GM21360 (cell line): Measurements from ENCODE around the gene CTDSPL.
A peak's percentile ranks its signal among the peaks of the same experiment; 100 is the strongest.
"Not testable (repeated sequence)": the region's sequence is repeated elsewhere in the genome, so short reads cannot be mapped to it uniquely, and the experiment has no call there.

Experiments used
- ATAC-seq: cut with Tn5 transposase; IDR thresholded peaks from one replicate; pipeline ENCODE4 v1.9.1; 2021; ENCODE audit warnings: mild to moderate bottlenecking, moderate library complexity; ENCODE audit not compliant: unreplicated experiment

The CTDSPL gene

DNA sequence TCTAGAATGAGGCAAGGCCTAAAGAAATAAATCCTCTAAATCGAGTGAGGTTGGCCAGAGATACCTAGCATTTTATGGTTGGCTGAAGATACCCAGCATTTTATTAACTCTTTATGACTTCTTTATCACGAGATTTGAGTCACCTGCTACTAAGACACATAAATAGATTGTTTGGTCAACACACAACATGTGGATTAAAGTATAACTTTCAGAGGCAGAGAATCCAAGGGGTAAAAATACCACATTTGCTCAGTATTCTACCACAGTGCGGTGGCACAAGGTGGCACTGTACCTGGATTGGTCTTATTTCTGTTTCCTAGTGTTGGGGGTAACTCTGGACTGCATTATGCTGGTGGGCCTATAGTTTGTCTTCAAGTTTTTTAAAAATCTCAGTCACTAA, 102.0 kb downstream of the CTDSPL start:
- ATAC-seq, result no peak

DNA sequence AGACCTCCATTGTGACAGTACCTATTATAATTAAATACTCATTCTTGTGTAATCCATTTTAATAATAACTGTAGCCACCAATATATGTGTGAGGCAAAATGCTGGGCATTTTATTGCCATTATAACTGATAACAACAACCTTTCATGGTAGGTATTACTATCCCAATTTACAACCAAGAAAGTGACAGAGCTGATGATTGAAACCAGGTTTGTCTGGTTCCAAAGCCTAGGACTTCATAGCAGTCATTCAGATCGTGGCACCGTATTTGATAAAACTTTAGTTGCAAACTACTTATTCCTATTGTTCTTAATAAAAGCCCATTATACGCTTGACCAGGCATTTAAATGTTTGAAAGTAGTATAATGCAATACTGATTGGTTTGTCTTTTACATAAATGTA, 102.5 kb downstream of the CTDSPL start:
- no peak for ATAC-seq

DNA sequence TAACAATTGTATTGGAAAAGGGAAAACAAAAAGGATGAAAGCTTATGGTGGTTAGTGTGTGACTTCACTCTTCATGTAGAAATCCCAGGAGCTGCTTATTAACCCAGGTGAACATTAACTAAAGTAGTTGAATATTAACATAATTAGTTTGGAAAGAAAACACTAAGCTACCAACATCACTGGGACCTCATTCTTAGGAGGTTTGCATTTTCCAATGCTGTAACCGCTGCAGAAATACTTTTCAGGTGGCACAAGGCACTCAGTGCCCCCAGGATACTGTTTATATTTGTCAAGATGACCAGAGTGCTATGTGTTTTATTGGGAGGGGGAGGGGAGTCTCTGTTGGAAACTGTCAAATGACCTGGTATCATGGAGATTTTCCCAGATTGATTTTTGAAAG, 103.0 kb downstream of the CTDSPL start:
- ATAC-seq, result no peak

GRCh38 chr3:37967260-37967881, 105.7 kb downstream of the CTDSPL start:
- peak; percentile 64 for ATAC-seq

GRCh38 chr3:37968199-37968598, 106.5 kb downstream of the CTDSPL start:
- ATAC-seq, result no peak

DNA sequence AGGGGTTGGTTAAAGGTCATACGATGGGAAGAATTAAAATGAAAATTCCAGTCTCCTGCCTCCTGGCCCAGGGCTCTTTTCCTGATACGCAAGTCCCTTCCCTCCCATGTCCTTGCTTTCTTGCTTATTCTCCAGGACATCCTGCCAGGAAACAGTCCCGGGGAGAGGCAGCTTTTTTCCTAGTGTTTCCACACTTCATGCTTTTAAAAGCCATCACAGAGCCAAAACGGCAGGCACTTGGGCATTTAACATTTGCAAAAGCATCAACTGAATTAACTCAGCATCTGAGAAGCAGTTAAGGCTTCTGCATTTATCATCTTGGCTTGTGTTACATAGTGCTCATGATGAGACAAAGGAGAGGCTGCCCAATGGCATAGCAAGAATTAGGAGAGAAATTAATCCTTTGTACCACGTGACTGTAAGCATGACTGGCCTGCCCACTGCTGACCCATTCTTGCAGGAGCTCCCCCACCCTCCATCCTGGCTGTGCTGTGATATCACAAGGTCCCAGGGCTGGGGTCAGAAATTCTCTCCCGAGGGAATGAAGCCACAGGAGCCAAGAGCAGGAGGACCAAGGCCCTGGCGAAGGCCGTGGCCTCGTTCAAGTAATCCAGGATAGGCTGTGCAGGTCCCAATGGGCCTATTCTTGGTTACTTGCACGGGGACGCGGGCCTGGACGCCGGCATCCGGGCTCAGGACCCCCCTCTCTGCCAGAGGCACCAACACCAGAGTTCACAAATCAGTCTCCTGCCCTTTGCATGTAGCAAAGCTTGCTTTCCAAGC, 107.3 kb downstream of the CTDSPL start:
- no peak for ATAC-seq

- no peak for ATAC-seq
Observed at GRCh38 chr3:37969596-37970100, 108.0 kb downstream of the CTDSPL start.

GRCh38 chr3:37970802-37971201, 109.1 kb downstream of the CTDSPL start:
- ATAC-seq, result no peak

GRCh38 chr3:37971467-37971866, 109.8 kb downstream of the CTDSPL start:
- no peak for ATAC-seq

DNA sequence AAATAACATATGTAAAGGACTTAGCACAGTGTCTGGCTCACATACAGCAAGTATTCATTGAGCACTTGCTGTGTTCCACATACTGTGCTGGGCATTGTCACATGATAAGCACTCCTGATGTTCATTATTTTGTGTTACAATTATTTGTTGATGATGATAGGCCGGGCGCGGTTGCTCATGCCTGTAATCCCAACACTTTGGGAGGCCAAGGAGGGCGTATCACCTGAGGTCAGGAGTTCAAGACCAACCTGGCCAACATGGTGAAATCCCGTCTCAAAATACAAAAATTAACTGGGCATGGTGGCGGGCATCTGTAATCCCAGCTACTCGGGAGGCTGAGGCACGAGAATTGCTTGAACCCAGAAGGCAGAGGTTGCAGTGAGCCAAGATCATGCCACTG, 110.4 kb downstream of the CTDSPL start:
- not testable (repeated sequence) for ATAC-seq

- no peak for ATAC-seq
Observed at GRCh38 chr3:37973246-37974054, 111.8 kb downstream of the CTDSPL start.

DNA sequence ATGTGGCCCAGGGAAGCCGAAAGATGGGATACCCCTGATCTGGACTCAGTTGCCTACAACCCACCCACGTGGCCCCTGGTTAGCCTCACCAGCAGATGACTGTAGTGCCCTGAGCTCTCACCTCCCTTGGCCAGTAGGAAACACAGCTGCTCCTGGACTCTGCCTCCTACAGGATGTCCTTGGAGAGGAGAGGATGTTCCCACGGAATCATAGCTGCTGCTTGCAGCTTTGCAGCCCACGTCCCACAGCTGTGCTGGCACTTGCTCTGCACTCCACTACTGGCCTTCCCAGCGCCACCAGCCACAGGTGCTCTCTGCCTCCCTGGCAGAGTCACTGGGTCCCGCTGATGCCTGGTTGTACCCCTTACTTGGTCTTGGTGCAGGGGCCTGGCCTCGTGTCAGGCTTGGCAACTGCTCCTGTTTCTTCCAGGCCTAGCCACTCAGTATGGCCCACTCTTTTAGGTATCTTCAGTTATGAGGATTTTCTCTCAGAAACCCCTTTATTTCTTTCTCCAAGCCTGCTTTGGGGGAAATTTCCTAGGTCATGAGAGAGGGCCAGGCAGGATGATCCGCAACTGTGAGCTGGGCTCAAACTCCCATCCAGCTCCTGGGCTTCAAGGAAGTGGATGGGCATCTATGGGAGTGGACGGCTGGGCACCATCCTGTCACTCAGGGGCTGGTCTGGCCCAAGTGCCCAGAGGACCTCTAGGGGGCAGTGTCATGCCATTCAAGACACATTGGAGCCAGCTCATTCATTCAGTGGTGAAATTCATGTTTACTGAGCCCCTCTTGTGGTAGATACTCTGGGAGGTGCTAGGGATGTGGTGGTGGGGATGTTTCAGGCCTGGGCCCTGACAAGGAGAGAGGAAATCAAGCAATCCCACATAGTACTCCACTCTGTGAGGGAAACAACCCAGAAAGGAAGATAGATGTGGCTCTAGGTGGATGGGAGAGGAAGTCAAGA, 112.7 kb downstream of the CTDSPL start:
- ATAC-seq, result peak; percentile 81

- no peak for ATAC-seq
Observed at GRCh38 chr3:37979541-37980461, 118.1 kb downstream of the CTDSPL start.

DNA sequence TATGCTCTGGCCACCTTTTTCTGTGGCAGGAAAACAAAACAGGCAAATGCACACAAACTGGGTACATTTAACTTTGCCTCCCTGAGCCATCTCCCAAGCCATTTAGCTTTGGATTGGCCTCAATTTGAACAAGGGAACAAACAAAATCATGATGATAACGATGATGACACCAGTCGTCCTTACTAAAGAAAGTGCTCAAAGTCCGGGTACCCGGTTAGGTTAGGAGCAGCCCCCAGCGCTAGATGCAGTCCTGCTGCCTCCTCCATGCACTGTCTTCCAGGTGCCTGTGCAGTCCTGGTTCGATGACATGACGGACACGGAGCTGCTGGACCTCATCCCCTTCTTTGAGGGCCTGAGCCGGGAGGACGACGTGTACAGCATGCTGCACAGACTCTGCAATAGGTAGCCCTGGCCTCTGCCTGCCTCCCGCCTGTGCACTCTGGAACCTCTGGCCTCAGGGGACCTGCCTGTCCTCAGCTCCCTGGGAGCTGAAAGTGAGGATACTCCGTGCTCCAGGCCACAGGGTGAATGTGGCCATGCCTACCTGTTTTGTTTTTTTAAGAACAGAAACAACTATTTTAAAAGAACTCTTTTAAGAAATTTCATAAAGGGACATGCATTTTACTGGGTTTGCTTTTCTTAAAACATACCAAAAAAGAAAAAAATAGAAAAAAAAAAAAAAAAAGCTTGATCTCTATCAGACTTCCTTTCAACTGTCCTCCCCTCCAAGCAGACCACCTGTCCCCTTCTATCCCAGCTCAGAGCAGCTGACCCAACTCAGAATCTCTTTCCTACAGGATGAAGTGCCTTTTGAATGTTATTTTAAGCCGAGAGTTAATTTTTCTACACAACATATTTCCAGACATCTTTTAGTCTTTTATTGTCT, 119.0 kb downstream of the CTDSPL start:
- no peak for ATAC-seq

DNA sequence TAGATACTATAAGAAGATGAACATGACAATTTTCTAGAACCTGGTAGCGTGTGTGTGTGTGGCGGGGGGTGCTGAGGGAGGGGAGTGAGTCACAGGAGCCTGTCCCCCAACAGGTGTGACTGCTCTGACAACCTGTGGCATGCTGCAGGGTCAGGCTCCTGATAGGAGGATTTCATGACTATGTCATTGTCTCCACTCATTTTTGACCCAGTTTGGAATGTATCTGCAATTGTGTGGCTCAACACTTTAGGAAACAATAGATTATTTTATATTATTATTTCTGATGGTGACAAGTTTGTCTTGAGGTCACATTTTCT, 119.6 kb downstream of the CTDSPL start:
- no peak for ATAC-seq

DNA sequence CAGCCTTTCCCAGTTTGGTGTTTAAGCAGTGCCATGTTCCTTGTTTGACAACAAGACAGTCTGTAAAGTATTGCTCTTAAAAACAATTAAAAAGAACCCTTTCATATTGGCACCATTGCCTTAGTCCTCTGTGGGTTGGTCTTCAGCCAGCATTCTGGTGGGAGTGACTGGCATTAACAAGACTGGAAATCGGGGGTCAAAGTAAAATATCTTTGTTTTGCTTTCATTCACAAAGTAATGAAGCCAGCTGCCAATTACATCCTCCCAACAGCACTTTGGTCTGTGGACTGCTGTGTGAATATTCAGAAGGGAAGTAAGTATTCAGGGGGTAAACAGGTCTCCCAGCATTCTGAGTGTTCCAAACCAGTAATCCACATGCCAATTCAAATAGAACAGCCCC, 120.7 kb downstream of the CTDSPL start:
- ATAC-seq, result no peak

- no peak for ATAC-seq
Observed at GRCh38 chr3:37984051-37984450, 122.4 kb downstream of the CTDSPL start.

DNA sequence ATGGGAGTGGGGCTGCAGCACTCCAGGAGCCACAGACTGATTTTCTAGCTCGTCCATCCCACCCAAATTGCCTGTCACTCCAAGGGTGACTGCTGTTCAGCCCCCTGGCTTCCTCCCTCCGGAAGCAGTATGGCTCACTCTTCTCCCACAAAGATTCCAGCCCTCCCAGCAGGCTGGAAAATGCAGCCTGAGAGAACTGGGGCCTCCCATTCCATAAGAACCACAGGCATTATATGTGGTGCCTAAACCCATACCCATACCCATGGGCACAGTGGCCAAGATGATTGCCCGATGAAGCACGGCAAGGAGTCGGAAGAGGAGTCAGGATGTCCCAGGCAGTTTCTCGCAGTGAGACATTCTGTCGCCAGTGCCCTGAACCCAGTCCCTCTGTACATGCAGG, 122.9 kb downstream of the CTDSPL start:
- ATAC-seq, result no peak
